ENCODE results near the gene EIF4G3.
A peak's percentile ranks its signal among the peaks of the same experiment; 100 is the strongest.

EIF4G3 gene

GRCh38 chr1:20987831-20988825 lies 188.6 kb downstream of the EIF4G3 start:
- no peak for DNase-seq

DNA sequence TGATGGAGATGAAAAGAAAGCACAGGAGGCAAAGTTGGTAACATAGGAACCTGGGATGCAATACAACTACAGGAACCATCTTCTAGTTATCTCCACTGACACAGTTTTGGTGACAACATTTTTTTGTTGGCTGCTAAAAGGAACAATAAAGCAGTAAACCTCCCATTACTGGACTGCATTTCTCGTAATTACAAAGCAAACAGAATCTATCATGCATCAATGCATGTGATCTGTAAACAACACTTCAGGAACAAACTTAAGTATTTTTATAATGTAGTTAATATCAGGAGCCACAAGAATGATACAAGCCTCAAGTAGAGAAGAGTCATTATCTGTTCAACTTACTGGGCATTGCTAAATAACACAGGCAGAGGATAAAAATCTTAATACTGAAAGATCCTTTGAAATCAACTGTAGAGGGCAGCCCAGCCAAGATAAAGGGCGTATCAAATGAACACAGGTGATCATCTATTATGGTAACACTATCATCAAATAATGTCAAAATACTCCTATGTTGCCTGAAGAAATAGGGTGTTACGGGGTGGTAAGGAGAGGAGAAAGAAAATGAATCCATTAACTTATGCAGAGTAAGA lies 193.3 kb downstream of the EIF4G3 start:
- no peak for DNase-seq

DNA sequence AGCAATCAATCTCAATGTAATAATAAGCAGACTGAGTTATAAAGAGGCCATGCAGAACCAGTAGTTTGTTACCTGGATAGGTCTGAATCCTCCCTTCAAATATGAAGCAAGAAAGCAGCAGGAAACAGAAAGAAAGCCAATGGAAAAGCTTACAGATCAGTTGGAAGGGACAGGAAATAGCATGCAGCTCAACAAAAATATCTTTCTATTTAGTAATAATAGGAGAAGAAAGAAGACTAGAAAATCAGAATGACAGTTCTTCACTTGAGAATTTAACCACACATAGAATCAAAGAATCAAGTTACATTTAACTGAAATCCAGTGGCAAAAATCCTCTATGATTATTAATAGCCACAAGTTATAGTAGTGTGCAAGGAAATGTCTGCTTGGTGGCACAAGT lies 194.4 kb downstream of the EIF4G3 start:
- no peak for DNase-seq

- DNase-seq = no peak
Measured at GRCh38 chr1:20981915-20982314, 194.8 kb downstream of the EIF4G3 start.

GRCh38 chr1:20980051-20980450 lies 196.6 kb downstream of the EIF4G3 start:
- no peak for DNase-seq

- no peak for DNase-seq
Measured at GRCh38 chr1:20978413-20978812, 198.3 kb downstream of the EIF4G3 start.

GRCh38 chr1:20975668-20976067 lies 201.0 kb downstream of the EIF4G3 start:
- DNase-seq = no peak

DNA sequence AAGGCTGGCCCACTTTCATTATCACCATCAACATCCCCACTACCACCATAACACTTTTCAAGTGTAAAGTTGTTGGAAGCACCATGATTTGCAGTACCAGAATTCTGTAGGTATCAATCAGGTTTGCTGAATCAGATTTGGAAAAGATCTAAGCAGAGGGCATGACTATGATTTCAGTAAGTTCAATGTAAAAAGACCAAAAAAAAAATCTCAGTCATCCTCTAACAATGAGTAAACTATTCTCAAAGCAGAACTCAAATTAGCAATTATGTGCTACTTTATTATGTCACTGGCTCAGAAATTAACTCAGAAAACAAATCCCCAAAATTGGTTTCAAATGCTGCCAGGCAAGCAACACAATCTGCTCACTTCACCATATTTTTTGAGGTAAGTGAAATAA lies 201.7 kb downstream of the EIF4G3 start:
- DNase-seq = no peak

DNA sequence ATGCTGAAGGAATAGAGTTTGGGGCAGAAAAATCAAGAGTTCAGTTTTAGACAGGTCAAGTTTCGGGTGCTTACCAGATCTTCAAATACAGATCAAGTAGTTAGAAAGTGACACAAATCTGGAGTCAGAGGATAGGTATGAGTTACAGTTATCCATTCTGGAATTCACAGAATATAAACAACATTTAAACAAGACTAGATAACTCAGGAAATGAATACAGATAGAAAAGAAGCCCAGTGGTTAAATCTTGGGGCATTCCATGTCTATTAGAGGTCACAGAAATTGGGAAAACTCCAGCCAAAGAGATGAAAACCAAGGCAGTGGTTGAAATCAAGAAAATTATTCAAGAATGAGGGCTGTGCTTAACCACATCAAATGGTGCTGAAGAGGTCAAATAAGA lies 202.6 kb downstream of the EIF4G3 start:
- DNase-seq = no peak

- no peak for DNase-seq
Measured at GRCh38 chr1:20972855-20973254, 203.8 kb downstream of the EIF4G3 start.

DNA sequence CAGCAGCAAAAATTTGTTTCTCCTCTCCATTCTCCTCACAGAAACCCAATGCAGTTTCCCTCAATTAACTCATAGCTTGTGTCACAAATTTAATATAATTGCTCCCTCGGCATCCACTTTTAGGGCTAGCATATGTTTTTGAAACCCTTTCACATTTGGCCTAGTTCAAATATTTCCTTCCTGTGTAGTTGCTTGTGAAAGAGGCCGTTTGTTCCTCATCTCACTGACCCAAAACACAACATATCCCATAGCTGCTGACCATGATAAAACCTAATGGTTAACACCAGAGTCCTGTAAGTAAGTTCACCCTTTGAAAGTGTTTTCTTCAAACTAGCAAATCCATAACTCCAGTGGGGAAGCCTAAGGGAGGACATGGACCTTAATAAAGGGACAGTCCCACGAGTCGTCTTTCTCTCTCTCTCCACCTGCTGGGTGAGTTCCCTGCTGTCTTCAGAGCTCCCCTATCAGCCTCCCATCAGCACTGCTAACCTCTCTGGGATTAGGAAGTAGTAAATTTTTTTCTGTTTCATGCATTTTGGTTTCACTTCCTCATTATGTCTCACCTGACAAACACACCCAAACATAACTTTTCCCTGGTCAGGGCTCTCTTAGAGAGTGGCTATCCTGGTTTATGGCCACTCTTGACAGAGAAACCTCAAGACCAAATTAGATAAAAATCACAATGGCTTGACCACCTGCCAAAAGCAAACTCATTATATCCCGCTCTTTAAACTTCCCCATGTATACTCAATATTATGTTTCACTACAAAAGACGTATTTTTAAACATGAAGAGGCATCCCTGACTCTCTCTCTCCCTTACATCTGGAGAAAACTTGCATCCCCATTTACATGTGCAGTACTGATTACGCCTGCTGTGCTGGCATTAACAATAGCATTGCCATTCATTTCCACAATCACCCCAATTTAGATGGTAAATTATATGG lies 211.9 kb downstream of the EIF4G3 start:
- DNase-seq = no peak

DNA sequence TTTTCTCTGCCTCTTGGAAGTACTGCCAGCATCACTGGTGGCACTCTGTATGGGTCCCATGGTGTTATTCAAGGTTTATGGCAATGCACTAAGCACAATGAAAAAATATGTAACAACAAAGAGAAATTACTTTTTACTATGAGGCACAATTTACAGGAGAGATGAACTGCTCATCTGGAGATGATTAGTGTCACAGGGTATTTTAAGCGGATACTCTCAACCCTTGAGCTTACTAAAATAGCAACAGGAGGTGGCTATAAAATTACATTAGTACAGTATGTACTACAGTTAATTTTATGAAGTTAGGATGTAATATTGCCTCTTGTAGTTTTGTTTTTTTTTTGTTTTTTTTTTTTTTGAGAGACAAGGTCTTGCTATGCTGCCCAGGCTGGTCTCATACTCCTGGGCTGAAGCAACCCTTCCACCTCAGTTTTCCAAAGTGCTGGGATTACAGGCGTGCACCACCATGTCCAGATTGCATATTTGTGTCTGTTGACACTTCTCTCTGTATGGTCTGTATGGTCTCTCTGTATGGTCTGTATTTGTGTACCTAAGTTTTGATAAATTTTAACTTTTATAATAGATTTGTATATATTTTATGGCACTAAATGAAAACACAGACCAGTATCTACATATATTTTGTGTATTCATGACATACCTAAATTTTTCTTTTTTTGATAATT lies 214.0 kb downstream of the EIF4G3 start:
- no peak for DNase-seq

DNA sequence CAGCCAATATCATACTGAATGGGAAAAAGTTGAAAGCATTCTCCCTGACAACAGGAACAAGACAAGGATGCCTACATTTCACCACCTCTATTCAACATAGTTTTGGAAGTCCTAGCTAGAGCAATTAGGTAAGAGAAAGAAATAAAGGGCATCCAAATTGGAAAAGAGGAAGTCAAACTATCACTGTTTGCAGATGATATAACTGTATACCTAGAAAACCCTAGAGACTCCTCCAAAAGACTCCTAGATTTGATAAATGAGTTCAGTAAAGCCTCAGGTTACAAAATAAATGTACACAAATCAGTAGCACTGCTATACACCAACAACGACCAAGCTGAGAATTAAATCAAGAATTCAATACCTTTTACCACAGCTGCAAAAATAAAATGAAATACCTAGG lies 218.3 kb downstream of the EIF4G3 start:
- no peak for DNase-seq

DNA sequence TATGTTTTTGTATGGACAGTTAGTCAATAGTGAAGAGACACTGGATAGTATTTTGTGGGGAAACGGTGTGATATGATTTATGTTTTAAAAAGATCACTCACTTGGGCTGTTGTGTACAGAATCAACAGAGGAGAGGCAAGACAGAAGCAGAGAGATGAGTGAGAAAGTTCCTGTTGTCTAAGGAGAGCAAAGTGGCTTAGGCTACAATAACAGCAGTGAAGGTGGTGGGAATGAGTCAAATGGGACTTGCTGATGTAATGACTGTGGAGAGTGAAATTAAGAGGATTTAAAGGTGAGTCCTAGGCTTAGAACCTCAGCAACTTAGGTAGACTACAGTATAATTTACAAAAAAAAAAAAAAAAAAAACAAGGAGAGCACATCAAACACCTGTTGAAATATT lies 220.4 kb downstream of the EIF4G3 start:
- DNase-seq = no peak

- no peak for DNase-seq
Measured at GRCh38 chr1:20950679-20951078, 226.0 kb downstream of the EIF4G3 start.

GRCh38 chr1:20949871-20950590 lies 226.7 kb downstream of the EIF4G3 start:
- DNase-seq = no peak

DNA sequence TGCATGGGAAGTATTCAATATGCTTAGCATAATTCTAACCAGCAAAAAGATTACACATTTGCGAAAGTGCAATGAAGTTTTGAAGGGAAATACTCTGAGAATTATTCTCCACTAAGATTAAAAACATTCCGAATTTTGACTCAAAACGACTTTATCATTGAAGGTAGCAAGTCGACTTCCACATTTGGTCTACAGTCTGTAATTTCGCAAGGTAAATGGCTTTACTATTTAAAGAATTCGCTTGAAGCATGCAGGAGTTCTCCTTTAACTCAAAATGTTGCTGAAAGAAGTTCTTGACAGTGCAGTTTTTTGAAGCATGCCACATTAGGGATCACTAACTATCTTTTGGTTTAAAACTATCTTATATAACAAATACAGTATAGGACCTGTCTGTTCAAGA lies 228.6 kb downstream of the EIF4G3 start:
- no peak for DNase-seq

DNA sequence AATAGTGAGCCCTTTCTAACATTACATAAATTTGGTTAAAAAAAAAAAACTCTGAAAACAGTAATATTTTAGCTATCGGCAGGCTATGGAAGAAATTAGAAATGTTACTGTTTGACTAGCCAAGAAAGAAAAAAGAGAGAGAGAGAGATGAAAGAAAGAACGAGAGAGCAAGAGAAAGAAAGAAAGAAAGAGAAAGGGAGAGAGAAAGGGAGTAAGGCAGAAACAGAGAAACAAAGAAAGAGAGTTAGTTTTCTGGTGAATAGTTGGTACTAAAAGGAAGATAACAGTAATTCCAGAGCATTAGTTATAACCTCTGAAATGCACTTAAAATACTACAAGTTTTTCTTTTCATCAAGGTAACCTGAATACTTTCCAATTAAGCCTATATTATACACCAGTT lies 229.3 kb downstream of the EIF4G3 start:
- DNase-seq = no peak

- DNase-seq = no peak
Measured at GRCh38 chr1:20936621-20937020, 240.1 kb downstream of the EIF4G3 start.

DNA sequence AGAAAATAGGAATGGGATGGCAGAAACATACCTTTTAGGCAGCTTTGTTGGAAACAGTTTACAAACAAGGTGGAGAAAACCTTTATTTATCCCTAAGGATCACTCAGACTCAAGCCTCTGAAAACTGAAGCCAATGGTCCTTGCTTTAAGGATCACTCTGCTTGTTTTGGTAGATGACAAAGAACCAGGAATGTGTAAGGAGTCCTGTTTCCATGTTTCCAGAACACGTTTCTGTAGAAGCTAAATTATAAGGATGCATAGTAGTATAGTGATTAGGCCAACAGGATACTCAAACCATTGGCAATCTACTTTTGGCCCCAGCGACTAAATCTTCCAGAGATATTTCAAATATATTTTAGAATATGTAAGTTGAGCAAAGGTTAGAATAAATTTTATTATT lies 240.5 kb downstream of the EIF4G3 start:
- no peak for DNase-seq

GRCh38 chr1:20935717-20936116 lies 241.0 kb downstream of the EIF4G3 start:
- no peak for DNase-seq

DNA sequence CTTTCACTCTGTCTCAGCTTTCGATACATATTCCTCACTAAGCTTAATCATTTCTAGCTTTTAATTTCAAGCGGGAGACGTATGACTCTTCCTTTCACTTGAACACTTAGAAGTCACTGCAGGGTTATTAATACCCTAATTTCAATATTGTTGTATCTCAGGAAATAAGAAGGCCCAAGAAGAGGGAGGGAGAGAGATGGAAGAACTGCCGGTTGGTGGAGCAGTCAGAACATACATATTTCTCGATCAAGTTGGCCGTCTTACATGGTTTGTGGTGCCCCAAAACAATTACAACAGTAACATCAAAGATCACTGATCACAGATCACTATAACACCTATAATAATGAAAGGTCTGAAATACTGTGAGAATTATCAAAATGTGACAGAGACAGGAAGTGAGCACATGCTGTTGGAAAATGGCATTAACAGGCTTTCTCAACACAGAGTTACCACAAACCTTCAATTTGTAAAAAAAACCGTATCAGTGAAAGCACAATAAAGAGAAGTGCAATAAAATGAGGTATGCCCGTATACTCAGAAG lies 244.2 kb downstream of the EIF4G3 start:
- peak; percentile 45 for DNase-seq

All from stimulated activated CD4-positive, alpha-beta T cell treated with anti-CD3 and anti-CD28 coated beads, Interleukin-15, amount 100 ng/mL, for 24 hours (primary cell).